Measurements from ENCODE around the gene MYMX.
A peak's percentile ranks its signal among the peaks of the same experiment; 100 is the strongest.
"Not testable (repeated sequence)": the region's sequence is repeated elsewhere in the genome, so short reads cannot be mapped to it uniquely, and the experiment has no call there.

Gene MYMX

GRCh38 chr6:44221291-44221960 lies 4.7 kb downstream of the MYMX start:
- DNase-seq: peak; percentile 71

GRCh38 chr6:44221961-44222335 lies 5.2 kb downstream of the MYMX start:
- no peak for DNase-seq

- no peak for DNase-seq
Measured at GRCh38 chr6:44222486-44223318, 6.0 kb downstream of the MYMX start.

- peak; percentile 48 for DNase-seq
Measured at GRCh38 chr6:44223319-44224028, 6.7 kb downstream of the MYMX start, which contains the start of gene SLC29A1. SLC29A1 (plus strand) TSS chr6:44223595; CDS start chr6:44227314, 3,719 bp downstream.

GRCh38 chr6:44224029-44224964 lies 7.6 kb downstream of the MYMX start:
- DNase-seq: no peak

GRCh38 chr6:44224965-44225305 lies 8.2 kb downstream of the MYMX start:
- DNase-seq: no peak

- DNase-seq: no peak
Measured at GRCh38 chr6:44225579-44226325, 9.0 kb downstream of the MYMX start.

GRCh38 chr6:44226368-44227147 lies 9.8 kb downstream of the MYMX start:
- no peak for DNase-seq

- no peak for DNase-seq
Measured at GRCh38 chr6:44227148-44227793, 10.5 kb downstream of the MYMX start.

- DNase-seq: no peak
Measured at GRCh38 chr6:44228031-44228430, 11.3 kb downstream of the MYMX start.

GRCh38 chr6:44228433-44228832 lies 11.7 kb downstream of the MYMX start:
- no peak for DNase-seq

GRCh38 chr6:44228836-44229235 lies 12.1 kb downstream of the MYMX start:
- no peak for DNase-seq

- no peak for DNase-seq
Measured at GRCh38 chr6:44229376-44230033, 12.8 kb downstream of the MYMX start.

GRCh38 chr6:44230034-44230675 lies 13.4 kb downstream of the MYMX start:
- no peak for DNase-seq

- not testable (repeated sequence) for DNase-seq
Measured at GRCh38 chr6:44231426-44231825, 14.7 kb downstream of the MYMX start.

- no peak for DNase-seq
Measured at GRCh38 chr6:44232676-44233566, 16.2 kb downstream of the MYMX start.

GRCh38 chr6:44233567-44234100 lies 16.9 kb downstream of the MYMX start:
- no peak for DNase-seq
